Heart right ventricle (tissue), 16 donors: ENCODE data around the gene MRPL51. TPM values are rescaled to one million over a fixed set of nuclear protein-coding genes. Genes with fewer than 3 reads are reported as not detected.

Experiments used
- ATAC-seq, 8 donors: fragments of 200-7000 bp; cut with Tn5 transposase; one replicate each; pipeline ENCODE4 v1.9.1; 2020; ENCODE audit warnings: mild to moderate bottlenecking in 8 of 8, moderate library complexity in 8 of 8, moderate number of reproducible peaks in 1 of 8
- DNase-seq, 2 donors: peaks; one replicate each; pipeline ENCODE4 v3.0.0-alpha.2; 2020
- H3K27ac ChIP-seq, 10 donors: fragments of 200-600 bp; sonication (generic) in 2 of 10; one replicate each; pipeline versions ENCODE4 v1.5.0 to v1.8.0; 2020 to 2022; ENCODE audit warnings: mild to moderate bottlenecking in 3 of 10
- H3K27me3 ChIP-seq, 7 donors: fragments of 200-600 bp; one replicate each; pipeline ENCODE4 v1.8.0; 2021 to 2022; ENCODE audit warnings: mild to moderate bottlenecking in 2 of 7
- H3K36me3 ChIP-seq, 9 donors: fragments of 200-600 bp; sonication (generic) in 1 of 9; one replicate each; pipeline versions ENCODE4 v1.5.0 to v1.8.0; 2020 to 2022; ENCODE audit warnings: mild to moderate bottlenecking in 2 of 9
- H3K4me1 ChIP-seq, 9 donors: fragments of 200-600 bp; sonication (generic) in 1 of 9; one replicate each; pipeline versions ENCODE4 v1.5.0 to v1.8.0; 2020 to 2022; ENCODE audit warnings: mild to moderate bottlenecking in 4 of 9
- H3K4me3 ChIP-seq, 10 donors: fragments of 200-600 bp; sonication (generic) in 2 of 10; one replicate each; pipeline versions ENCODE4 v1.5.0 to v1.8.0; 2020 to 2022; ENCODE audit warnings: mild to moderate bottlenecking in 7 of 10, moderate library complexity in 2 of 10
- H3K9me3 ChIP-seq, 11 donors: fragments of 200-600 bp in 10 of 11; sonication (generic) in 2 of 11; one replicate each; pipeline versions ENCODE4 v1.5.0 to v1.8.0; 2013 to 2022; ENCODE audit warnings: mild to moderate bottlenecking in 2 of 11, control low read depth in 1 of 11, moderate library complexity in 1 of 11
- CTCF ChIP-seq, 9 donors: fragments of 200-600 bp; sonication (generic) in 2 of 9; IDR thresholded peaks; one replicate each; pipeline versions ENCODE4 v1.5.0 to v1.8.0; 2021 to 2022; ENCODE audit warnings: antibody characterized with exemption in 9 of 9, mild to moderate bottlenecking in 5 of 9, moderate library complexity in 1 of 9
- WGBS, 2 donors: extraction: QIAGEN DNeasy Blood & Tissue Kit; methylation state at CpG; one replicate each; pipeline ENCODE4 v1.1.7; 2013; ENCODE audit warnings: inconsistent platforms in 1 of 2; 5-methylcytosine and 5-hydroxymethylcytosine counted together
- intact Hi-C, 10 donors: fragments of 100-400 bp; cut with DNase I; formaldehyde crosslinking; loops; one replicate each; pipeline versions ENCODE4 v1.11.1 to v1.14.2; 2022
- polyA plus RNA-seq, 2 donors: library from polyadenylated mRNA; stranded (reverse); fragments of 200-250 nt; gene quantifications; one replicate each; pipeline ENCODE4 v1.2.3, GENCODE V29; 2013
- total RNA-seq, 10 donors: library from RNA; stranded (reverse); fragmentation: NEBNext Ultra II Directional in 3 of 10; extraction: Animal tissue kit (Norgen Biotek cat#: 25700) in 3 of 10; gene quantifications; one replicate each; pipeline versions ENCODE4 v1.2.1 to v1.2.4, GENCODE V29; 2021 to 2023
- donor health status: Arrhythmogenic right ventricular cardiomyopathy.
- donor health status: ischemic (EF 13 %, LVEDD 7.1; RV severe dilation, severe dysfunction).
- donor health status: healthy with polysubstance abuse.
- donor health status: DM: no; HTN: yes; CAD: no.
- donor health status: DM: no; HTN: no; CAD: no.
- donor health status: ischemic (EF 25% LVEDD 6.9; RV normal size, moderate dysfunction).
- donor health status: ischemic (EF 25% LVEDD 5.7; RV mildly dilated, moderate dysfunction).
- donor health status: healthy.
- donor health status: DM: yes; HTN: yes; CAD: no.
- donor health status: Ischemic cardiomyopathy.
- donor health status: ischemic (EF 35%, LVEDD 5.7; RV mildly dilated, moderate dysfunction).
- donor health status: nonischemic (EF 11% LVEDD 7.7; RV severe dilation, severe dysfunction).
- donor health status: DM: yes; HTN: yes; CAD: no.
- donor health status: PGD.
- donor health status: ischemic (EF 29% LVEDD 5.4; RV normal size, mild dysfunction).
- donor health status: nonischemic (EF 23%, LVEDD 6.1; RV moderate dilation, normal function).

MRPL51 gene
- total and polyA plus RNA-seq, 12 donors, result 123 to 300 (median 250) TPM

GRCh38 chr12:6466184-6466573 lies 26.9 kb downstream of the MRPL51 start:
- Histone ChIP-seq H3K36me3 (peaks cover 0 to 55% (median 33%) of the 10 kb centered on the region in 9 donors), H3K9me3 (no peaks in the 10 kb centered on the region), H3K4me3 (no peak overlapping the region), H3K27ac (no peak overlapping the region), H3K27me3 (no peaks in the 10 kb centered on the region), H3K4me1 (peaks cover 7 to 79% (median 23%) of the 10 kb centered on the region in 9 donors)
- DNase-seq, result no peak
- 95 to 96% methylated on average over 5 of the region's 5 CpGs for WGBS, 2 donors
- no peak for TF ChIP-seq CTCF (IDR thresholded peaks at IDR 0.05)
- no peak for ATAC-seq
- intact Hi-C loops, result loop anchor here in 5 of 10 donors (2.0 to 10.0 kb wide), 4 partner anchors 41 to 141 kb away; no protein-coding TSS in a partner anchor

DNA sequence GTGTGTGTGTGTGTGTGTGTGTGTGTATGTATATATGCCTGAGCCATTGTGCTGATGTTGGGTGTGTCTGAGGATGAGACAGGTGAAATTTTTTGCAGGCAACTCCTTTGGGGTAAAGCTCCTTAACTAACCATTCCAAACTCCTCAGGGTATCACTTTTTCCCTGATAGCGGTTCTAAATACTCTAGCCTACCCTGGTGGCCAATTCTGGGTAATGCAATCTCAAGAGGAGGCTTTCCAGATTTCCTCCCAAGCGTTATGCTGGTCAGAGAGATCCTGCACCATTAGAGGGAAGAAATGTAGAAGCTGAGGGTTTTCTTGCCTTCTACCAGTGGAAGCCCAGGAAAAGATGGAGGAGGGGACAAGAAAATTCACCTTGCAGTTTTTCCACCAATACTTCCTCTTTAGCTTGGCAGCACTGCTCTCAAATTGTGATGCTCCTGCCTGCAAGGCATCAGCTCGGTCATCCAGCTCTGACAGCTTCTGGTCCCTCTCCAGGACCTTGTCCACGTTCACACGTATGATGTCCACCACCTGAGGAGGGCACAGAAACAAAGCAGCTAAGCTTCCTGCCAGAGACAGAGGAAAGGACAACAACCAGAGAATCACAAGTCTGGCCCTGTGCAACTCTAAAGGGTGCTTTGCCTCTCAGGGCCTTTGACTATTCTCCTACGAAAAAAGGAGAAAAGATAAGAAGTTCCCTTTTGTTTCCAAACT lies 27.4 kb downstream of the MRPL51 start:
- TF ChIP-seq CTCF (IDR thresholded peaks at IDR 0.05), result peak; percentile 61 to 86 (median 80)
- WGBS, 2 donors, result 28 to 29% methylated on average over 6 of the region's 6 CpGs
- Histone ChIP-seq H3K36me3 (peaks cover 0 to 61% (median 35%) of the 10 kb centered on the region in 9 donors), H3K27ac (peak overlapping the region in 1 of 10 donors; percentile 50), H3K9me3 (no peaks in the 10 kb centered on the region), H3K4me1 (peaks cover 7 to 82% (median 27%) of the 10 kb centered on the region in 9 donors), H3K4me3 (no peak overlapping the region), H3K27me3 (no peaks in the 10 kb centered on the region)
- intact Hi-C loops, result loop anchor here in 7 of 10 donors (1.0 to 10.0 kb wide), 7 partner anchors 41 to 141 kb away; no protein-coding TSS in a partner anchor
- peak in 1 of 2 donors; percentile 63 for DNase-seq
- ATAC-seq, result peak in 6 of 8 donors; percentile 6 to 48 (median 42)

- H3K36me3 ChIP-seq, result peaks cover 0 to 72% (median 40%) of the 10 kb centered on the region in 9 donors
- ATAC-seq, result no peak
- 94 to 96% methylated on average over 8 of the region's 8 CpGs for WGBS, 2 donors
- no peak for DNase-seq
- TF ChIP-seq CTCF (IDR thresholded peaks at IDR 0.05), result no peak
- H3K9me3 ChIP-seq, result no peaks in the 10 kb centered on the region
- H3K4me3 ChIP-seq, result no peak overlapping the region
- intact Hi-C loops, result loop anchor here in 9 of 10 donors (2.0 to 10.0 kb wide), 8 partner anchors 37 to 140 kb away; no protein-coding TSS in a partner anchor
- peak overlapping the region in 1 of 10 donors; percentile 89 for H3K27ac ChIP-seq
- no peaks in the 10 kb centered on the region for H3K27me3 ChIP-seq
- peaks cover 3 to 87% (median 24%) of the 10 kb centered on the region in 9 donors for H3K4me1 ChIP-seq
These were observed 28.5 kb downstream of the MRPL51 start for GRCh38 chr12:6464531-6464930.

- intact Hi-C loops, result loop anchor here in 9 of 10 donors (2.0 to 10.0 kb wide), 8 partner anchors 37 to 139 kb away; no protein-coding TSS in a partner anchor
- H3K36me3 ChIP-seq, result peaks cover 0 to 78% (median 45%) of the 10 kb centered on the region in 9 donors
- DNase-seq (no peak), ATAC-seq (no peak)
- peak overlapping the region in 3 of 10 donors; percentile 7 to 89 (median 16) for H3K27ac ChIP-seq
- H3K4me3 ChIP-seq, result no peak overlapping the region
- H3K4me1 ChIP-seq, result peaks cover under 1 to 84% (median 17%) of the 10 kb centered on the region in 9 donors
- H3K27me3 ChIP-seq, result no peaks in the 10 kb centered on the region
- H3K9me3 ChIP-seq, result no peaks in the 10 kb centered on the region
- whole genome bisulfite sequencing, 2 donors, result 89 to 91% methylated on average over 6 of the region's 6 CpGs
- no peak for TF ChIP-seq CTCF (IDR thresholded peaks at IDR 0.05)
These were observed 29.2 kb downstream of the MRPL51 start for GRCh38 chr12:6463858-6464257.
